HL-60 (cell line): ENCODE results near the gene GRWD1.

ENCODE experiments used
- DNase-seq, 2 experiments: peaks; one replicate each; pipeline ENCODE4 v3.0.0-alpha.2; 2010 to 2020; ENCODE audit warnings: low read depth in 1 of 2, low spot score in 1 of 2
- H3K27ac ChIP-seq: fragments of 250-450 bp; sonication (Bioruptor Pico); replicated peaks from 2 replicates; pipeline ENCODE4 v1.5.1; 2020; ENCODE audit warnings: mild to moderate bottlenecking, moderate library complexity
- H3K27me3 ChIP-seq: fragments of 250-450 bp; sonication (Bioruptor Pico); 2 replicates; pipeline ENCODE4 v1.5.1; 2021; ENCODE audit warnings: mild to moderate bottlenecking, moderate library complexity; ENCODE audit not compliant: insufficient read depth, poor library complexity, severe bottlenecking
- H3K4me3 ChIP-seq: replicated peaks from 2 replicates; pipeline ENCODE4 v1.5.1; 2011; ENCODE audit warnings: mild to moderate bottlenecking, control low read depth, low read length; ENCODE audit not compliant: insufficient read depth
- CTCF ChIP-seq: IDR thresholded peaks from one replicate; pipeline ENCODE4 v1.5.1; 2011; ENCODE audit warnings: low read length, control low read depth, inconsistent platforms; ENCODE audit not compliant: insufficient read depth
- GABPA ChIP-seq: IDR thresholded peaks from 2 replicates; pipeline ENCODE4 v1.6.1; 2012; ENCODE audit warnings: low read depth
- POLR2AphosphoS5 ChIP-seq: IDR thresholded peaks from 2 replicates; pipeline ENCODE4 v1.6.1; 2012; ENCODE audit warnings: low read depth
- REST ChIP-seq: IDR thresholded peaks from 2 replicates; pipeline ENCODE4 v1.6.1; 2012; ENCODE audit warnings: low read depth; ENCODE audit not compliant: insufficient replicate concordance
- SPI1 ChIP-seq: IDR thresholded peaks from 2 replicates; pipeline ENCODE4 v1.6.1; 2012; ENCODE audit warnings: low read depth, mild to moderate bottlenecking, borderline replicate concordance

Gene GRWD1

GRCh38 chr19:48443731-48444128, 2.1 kb upstream of the GRWD1 start:
- Histone ChIP-seq H3K4me3 (no peak overlapping the region), H3K27me3 (peaks cover 17% of the 10 kb centered on the region), H3K27ac (no peak overlapping the region)
- no peak for DNase-seq
- TF ChIP-seq GABPA (no peak), SPI1 (no peak), POLR2AphosphoS5 (no peak), REST (no peak), CTCF (no peak)

GRCh38 chr19:48444129-48444935, 1.5 kb upstream of the GRWD1 start:
- Histone ChIP-seq H3K4me3 (peak overlapping the region; percentile 14; the same call in 1 of the 2 replicates), H3K27me3 (peaks cover 17% of the 10 kb centered on the region), H3K27ac (no peak overlapping the region)
- no peak for DNase-seq
- TF ChIP-seq REST (no peak), POLR2AphosphoS5 (no peak), SPI1 (no peak)

- Histone ChIP-seq H3K4me3 (0 out of 2 replicates have a peak overlapping the region, but pooled peaks have one; percentile 99), H3K27me3 (peaks cover 17% of the 10 kb centered on the region), H3K27ac (no peak overlapping the region)
- TF ChIP-seq CTCF, result no peak
- TF ChIP-seq REST, result no peak
- TF ChIP-seq GABPA, result no peak
- no peak for TF ChIP-seq SPI1
- TF ChIP-seq POLR2AphosphoS5, result no peak
- DNase-seq, result no peak
These were observed 915 bp upstream of the GRWD1 start for GRCh38 chr19:48444936-48445200.
